H1 (cell line): ENCODE data around the gene STK16.

Experiments
- BACH1 ChIP-seq: IDR thresholded peaks from 2 replicates; pipeline ENCODE4 v1.6.1; 2012; ENCODE audit warnings: low read length, improper control_type of control experiment
- CHD2 ChIP-seq: IDR thresholded peaks from 2 replicates; pipeline ENCODE4 v1.6.1; 2012; ENCODE audit warnings: low read length, improper control_type of control experiment
- CREB1 ChIP-seq: IDR thresholded peaks from 2 replicates; pipeline ENCODE4 v1.6.1; 2012; ENCODE audit warnings: inconsistent platforms
- CTBP2 ChIP-seq: IDR thresholded peaks from 2 replicates; pipeline ENCODE4 v1.7.0; 2011; ENCODE audit warnings: borderline replicate concordance, mild to moderate bottlenecking, moderate library complexity, mixed read lengths, low read length; ENCODE audit not compliant: insufficient read depth, insufficient read length
- CTCF ChIP-seq, 3 experiments: IDR thresholded peaks; 1 replicate in 2 of 3; 2 replicates in 1 of 3; pipeline versions ENCODE4 v1.5.1 to v1.6.1; 2011; ENCODE audit warnings: low read length in 3 of 3, mild to moderate bottlenecking in 3 of 3, inconsistent platforms in 2 of 3, low read depth in 1 of 3, moderate library complexity in 1 of 3; ENCODE audit not compliant: insufficient read depth in 1 of 3; ENCODE audit errors: control extremely low read depth in 1 of 3
- EP300 ChIP-seq, 2 experiments: IDR thresholded peaks; 1 replicate in 1 of 2; 2 replicates in 1 of 2; pipeline ENCODE4 v1.6.1; 2011 to 2012; ENCODE audit warnings: low read depth in 2 of 2, low read length in 2 of 2, mild to moderate bottlenecking in 2 of 2, borderline replicate concordance in 1 of 2, inconsistent platforms in 1 of 2, moderate library complexity in 1 of 2
- EZH2 ChIP-seq: fragments of 200-600 bp; sonication (generic); IDR thresholded peaks from 2 replicates; pipeline ENCODE4 v1.7.1; 2012; ENCODE audit warnings: low read depth, mild to moderate bottlenecking, moderate library complexity, low read length, inconsistent platforms; ENCODE audit not compliant: severe bottlenecking
- HDAC2 ChIP-seq, 2 experiments: fragments of 300-600 bp in 1 of 2; sonication (generic) in 1 of 2; IDR thresholded peaks; 2 replicates each; pipeline ENCODE4 v1.6.1; 2011 to 2012; ENCODE audit warnings: low read depth in 2 of 2, low read length in 2 of 2, mild to moderate bottlenecking in 2 of 2, moderate library complexity in 2 of 2, borderline replicate concordance in 1 of 2, inconsistent platforms in 1 of 2
- KDM5A ChIP-seq: fragments of 200-600 bp; IDR thresholded peaks from 2 replicates; pipeline ENCODE4 v1.7.1; 2012; ENCODE audit warnings: mild to moderate bottlenecking, low read length, inconsistent platforms, mixed read lengths
- MAX ChIP-seq: IDR thresholded peaks from 2 replicates; pipeline ENCODE4 v1.6.1; 2012; ENCODE audit warnings: inconsistent platforms
- RNF2 ChIP-seq: fragments of 200-900, 300-1000 bp; sonication (generic); IDR thresholded peaks from 2 replicates; pipeline ENCODE4 v1.7.1; 2016; ENCODE audit warnings: borderline replicate concordance, low read depth, mild to moderate bottlenecking, antibody characterized with exemption, low read length; ENCODE audit not compliant: poor library complexity, severe bottlenecking; ENCODE audit errors: missing control alignments
- SP2 ChIP-seq: IDR thresholded peaks from 2 replicates; pipeline ENCODE4 v1.6.1; 2012; ENCODE audit warnings: mild to moderate bottlenecking, low read length, inconsistent platforms
- SRF ChIP-seq: IDR thresholded peaks from 2 replicates; pipeline ENCODE4 v1.6.1; 2011; ENCODE audit warnings: mild to moderate bottlenecking, low read depth, low read length, moderate library complexity
- TAF1 ChIP-seq: IDR thresholded peaks from 2 replicates; pipeline ENCODE4 v1.6.1; 2011; ENCODE audit warnings: mild to moderate bottlenecking, low read depth, low read length

- TF ChIP-seq CTCF (IDR thresholded peaks at IDR 0.05; ENCODE audit: control extremely low read depth in 1 of 3, insufficient read depth in 1 of 3, low read depth in 1 of 3, low read length in 3 of 3) (no peak), EP300 (IDR thresholded peaks at IDR 0.05; ENCODE audit: borderline replicate concordance in 1 of 2, low read depth in 2 of 2, low read length in 2 of 2) (no peak), CHD2 (no peak), BACH1 (no peak), SP2 (no peak), CTBP2 (no peak), KDM5A (no peak), EZH2 (no peak), RNF2 (no peak), TAF1 (no peak), MAX (no peak), HDAC2 (IDR thresholded peaks at IDR 0.05; ENCODE audit: borderline replicate concordance in 1 of 2, low read depth in 2 of 2, low read length in 2 of 2) (no peak), SRF (no peak), CREB1 (no peak)
Observed at GRCh38 chr2:219225350-219225749, 19.9 kb upstream of the STK16 start.
